AG04449 (cell line): ENCODE measurements around the gene STAP2.

Experiments
- CTCF ChIA-PET: fragments of 350-600 bp; formaldehyde crosslinking; extraction: SDS; loops from one replicate; lab custom pipeline; 2021; ENCODE audit warnings: antibody characterized with exemption; lab: Yijun Ruan, JAX
- POLR2A ChIA-PET: fragments of 400-600, 350-600 bp; formaldehyde crosslinking; extraction: SDS; loops from one replicate; lab custom pipeline; 2020; ENCODE audit warnings: antibody characterized with exemption, inconsistent platforms; lab: Yijun Ruan, JAX
- DNase-seq: peaks from one replicate; pipeline ENCODE4 v3.0.0-alpha.2; 2010; ENCODE audit warnings: low read depth, low spot score
- H3K4me3 ChIP-seq: 2 replicates; pipeline ENCODE4 v1.5.1; 2011; ENCODE audit warnings: low read depth, mild to moderate bottlenecking, control low read depth, low read length
- CTCF ChIP-seq: IDR thresholded peaks from one replicate; pipeline ENCODE4 v1.5.1; 2011; ENCODE audit warnings: mild to moderate bottlenecking, moderate library complexity, low read length, control low read depth, inconsistent platforms; ENCODE audit not compliant: insufficient read depth; ENCODE audit errors: missing control alignments

STAP2 gene

DNA sequence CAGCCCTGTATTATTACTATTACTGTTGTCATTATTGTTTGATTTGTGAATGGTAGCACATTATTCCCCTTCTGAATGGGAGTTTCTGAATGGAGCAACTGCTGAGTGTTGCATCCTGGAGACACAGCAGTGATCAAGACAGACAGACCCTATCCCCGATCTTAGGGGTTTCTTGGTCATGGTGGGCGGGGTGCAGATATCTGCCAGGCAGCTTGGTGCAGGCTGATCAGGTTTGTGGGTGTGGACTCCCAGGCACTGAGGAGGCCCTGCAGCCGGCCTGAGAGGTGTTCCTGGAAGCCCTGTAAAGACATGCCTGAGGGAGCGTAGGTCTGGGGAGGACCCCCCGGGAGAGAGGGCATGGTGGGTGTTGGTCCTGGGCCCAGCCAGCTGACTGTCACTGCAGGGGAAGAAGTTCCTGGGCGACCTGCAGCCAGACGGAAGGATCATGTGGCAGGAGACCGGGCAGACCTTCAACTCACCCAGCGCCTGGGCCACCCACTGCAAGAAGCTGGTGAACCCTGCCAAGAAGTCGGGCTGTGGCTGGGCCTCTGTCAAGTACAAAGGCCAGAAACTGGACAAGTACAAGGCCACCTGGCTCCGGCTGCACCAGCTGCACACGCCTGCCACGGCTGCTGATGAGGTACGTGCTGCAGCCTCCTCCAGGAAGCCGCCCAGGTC is 6.9 kb upstream of the STAP2 start:
- ChIA-PET CTCF (interaction anchor here (1.0 to 4.7 kb wide), 3 partner anchors 8 to 79 kb away, joined by 3 to 68 read pairs (median 28); no protein-coding TSS in a partner anchor), POLR2A (no interaction called here)
- no peak for TF ChIP-seq CTCF
- DNase-seq, result no peak
- no peak overlapping the region for H3K4me3 ChIP-seq

DNA sequence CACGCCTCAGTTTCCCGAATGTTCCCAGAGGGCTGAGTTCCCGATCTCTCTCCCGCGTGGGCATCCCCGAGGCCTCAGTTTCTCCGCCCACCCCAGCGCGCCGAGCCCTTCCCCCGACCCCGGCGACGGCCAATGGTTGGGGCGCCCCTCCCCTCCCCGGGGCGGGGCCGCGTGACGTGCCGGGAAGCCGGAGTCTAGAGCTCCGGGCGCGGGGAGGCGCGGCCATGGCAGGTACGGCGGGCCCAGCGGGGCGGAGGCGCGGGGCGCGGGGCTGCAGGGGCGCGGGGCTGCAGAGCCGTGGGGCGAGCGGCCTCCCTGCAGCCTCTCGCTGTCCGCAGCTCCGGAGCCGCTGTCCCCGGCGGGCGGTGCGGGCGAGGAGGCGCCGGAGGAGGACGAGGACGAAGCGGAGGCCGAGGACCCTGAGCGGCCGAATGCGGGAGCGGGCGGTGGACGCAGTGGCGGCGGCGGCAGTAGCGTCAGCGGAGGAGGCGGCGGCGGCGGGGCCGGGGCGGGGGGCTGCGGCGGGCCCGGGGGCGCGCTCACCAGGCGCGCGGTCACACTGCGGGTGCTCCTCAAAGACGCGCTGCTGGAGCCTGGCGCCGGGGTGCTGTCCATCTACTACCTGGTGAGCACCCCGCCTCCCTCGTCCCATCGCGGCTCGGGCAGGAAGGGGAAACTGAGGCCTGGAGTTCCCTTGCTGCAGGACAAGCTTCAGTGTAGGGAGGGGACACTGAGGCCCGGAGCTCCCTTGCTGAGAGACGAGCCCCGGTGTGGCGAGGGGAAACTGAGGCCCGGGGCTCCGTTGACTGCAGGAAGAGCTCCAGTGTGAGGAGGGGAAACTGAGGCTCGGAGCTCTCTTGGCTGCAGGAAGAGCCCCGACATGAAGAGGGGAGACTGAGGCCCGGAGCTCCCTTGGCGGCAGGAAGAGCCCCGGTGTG is 5.0 kb upstream of the STAP2 start, which contains the start of gene MPND:
Gene MPND, plus strand, starts transcription at position 193 of the 938 bp plus-strand sequence. Its CDS starts 32 bp downstream, at position 225.
- ChIA-PET CTCF (interaction anchor here (1.0 to 4.7 kb wide), 12 partner anchors 10 to 77 kb away, joined by 3 to 68 read pairs (median 6); partner anchors contain the start of genes CHAF1A and SH3GL1), POLR2A (interaction anchor here (1.0 to 1.7 kb wide), 6 partner anchors 9 to 358 kb away, joined by 3 to 6 read pairs (median 6); partner anchors contain the start of gene EEF2)
- TF ChIP-seq CTCF, result no peak

GRCh38 chr19:4342615-4343369 is 4.2 kb upstream of the STAP2 start:
- POLR2A ChIA-PET, result interaction anchor here (0.5 to 1.7 kb wide), 10 partner anchors 10 to 386 kb away, joined by 3 to 6 read pairs (median 4); partner anchors contain the start of gene EEF2
- CTCF ChIA-PET, result interaction anchor here (1.0 to 4.7 kb wide), 13 partner anchors 11 to 96 kb away, joined by 3 to 68 read pairs (median 6); partner anchors contain the start of genes CHAF1A, SH3GL1 and YJU2
- DNase-seq, result peak; percentile 100
- H3K4me3 ChIP-seq, result peak overlapping the region; percentile 89
- peak; percentile 38 for TF ChIP-seq CTCF

More for the DNA sequence above, 5.0 kb upstream of the STAP2 start, which contains the start of gene MPND:
- H3K4me3 ChIP-seq, result peak within 1 kb of the TSS; percentile 89
- no peak for DNase-seq

- peak overlapping the region; percentile 77 for H3K4me3 ChIP-seq
- POLR2A ChIA-PET, result interaction anchor here (0.5 to 1.7 kb wide), 9 partner anchors 9 to 385 kb away, joined by 3 to 6 read pairs (median 4); partner anchors contain the start of gene EEF2
- CTCF ChIA-PET, result interaction anchor here (1.2 to 4.7 kb wide), 8 partner anchors 11 to 95 kb away, joined by 3 to 68 read pairs (median 8); partner anchors contain the start of genes CHAF1A, SH3GL1 and YJU2
- no peak for TF ChIP-seq CTCF
- DNase-seq, result no peak
Measured at GRCh38 chr19:4342314-4342614, 3.6 kb upstream of the STAP2 start.

GRCh38 chr19:4337906-4338440 is 654 bp downstream of the STAP2 start:
- POLR2A ChIA-PET, result no interaction called here
- no peak for TF ChIP-seq CTCF
- CTCF ChIA-PET, result interaction anchor here (2.7 kb wide), 1 partner anchor 15 kb away, joined by 18 read pairs; no protein-coding TSS in a partner anchor
- no peak for DNase-seq
- peak overlapping the region; percentile 48 for H3K4me3 ChIP-seq
